ENCODE measurements around the gene STON1.

DNA sequence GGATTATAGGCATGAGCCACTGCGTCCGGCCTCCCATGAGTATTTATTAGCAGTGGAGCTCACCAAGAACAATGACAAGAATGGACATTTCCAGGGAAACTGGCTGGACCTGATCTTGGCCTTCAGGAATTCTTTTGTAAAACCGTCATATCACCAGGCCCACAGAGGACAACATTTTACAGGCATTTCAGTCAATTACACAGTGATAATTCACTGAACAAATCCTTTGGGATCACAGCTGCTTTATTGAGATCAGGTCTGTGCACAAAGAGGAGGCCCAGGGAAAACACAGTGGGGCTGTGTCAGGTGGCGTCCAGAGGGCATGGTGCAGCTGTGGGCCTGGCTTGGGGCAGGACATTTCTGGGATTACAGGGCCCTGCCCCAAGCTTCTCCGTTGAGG is 57.6 kb downstream of the STON1 start:
- no peak for TF ChIP-seq RARB (CRISPR knock-in tag; IDR thresholded peaks at IDR 0.05)
- TF ChIP-seq ARNTL (CRISPR knock-in tag; IDR thresholded peaks at IDR 0.05; ENCODE audit: borderline replicate concordance, low read depth): no peak
- no peak for TF ChIP-seq ZNF565 (CRISPR knock-in tag; conservative IDR thresholded peaks at IDR 0.05; ENCODE audit: low read depth)
- no peak for TF ChIP-seq SNAI2 (CRISPR knock-in tag; IDR thresholded peaks at IDR 0.05)
- TF ChIP-seq GLIS3 (CRISPR knock-in tag; IDR thresholded peaks at IDR 0.05): no peak
- TF ChIP-seq, protein P1, sequence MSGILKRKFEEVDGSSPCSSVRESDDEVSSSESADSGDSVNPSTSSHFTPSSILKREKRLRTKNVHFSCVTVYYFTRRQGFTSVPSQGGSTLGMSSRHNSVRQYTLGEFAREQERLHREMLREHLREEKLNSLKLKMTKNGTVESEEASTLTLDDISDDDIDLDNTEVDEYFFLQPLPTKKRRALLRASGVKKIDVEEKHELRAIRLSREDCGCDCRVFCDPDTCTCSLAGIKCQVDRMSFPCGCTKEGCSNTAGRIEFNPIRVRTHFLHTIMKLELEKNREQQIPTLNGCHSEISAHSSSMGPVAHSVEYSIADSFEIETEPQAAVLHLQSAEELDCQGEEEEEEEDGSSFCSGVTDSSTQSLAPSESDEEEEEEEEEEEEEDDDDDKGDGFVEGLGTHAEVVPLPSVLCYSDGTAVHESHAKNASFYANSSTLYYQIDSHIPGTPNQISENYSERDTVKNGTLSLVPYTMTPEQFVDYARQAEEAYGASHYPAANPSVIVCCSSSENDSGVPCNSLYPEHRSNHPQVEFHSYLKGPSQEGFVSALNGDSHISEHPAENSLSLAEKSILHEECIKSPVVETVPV (CRISPR knock-in tag; IDR thresholded peaks at IDR 0.05): no peak
- no peak for TF ChIP-seq ZNF70 (CRISPR knock-in tag; IDR thresholded peaks at IDR 0.05)
- TF ChIP-seq, protein P2, sequence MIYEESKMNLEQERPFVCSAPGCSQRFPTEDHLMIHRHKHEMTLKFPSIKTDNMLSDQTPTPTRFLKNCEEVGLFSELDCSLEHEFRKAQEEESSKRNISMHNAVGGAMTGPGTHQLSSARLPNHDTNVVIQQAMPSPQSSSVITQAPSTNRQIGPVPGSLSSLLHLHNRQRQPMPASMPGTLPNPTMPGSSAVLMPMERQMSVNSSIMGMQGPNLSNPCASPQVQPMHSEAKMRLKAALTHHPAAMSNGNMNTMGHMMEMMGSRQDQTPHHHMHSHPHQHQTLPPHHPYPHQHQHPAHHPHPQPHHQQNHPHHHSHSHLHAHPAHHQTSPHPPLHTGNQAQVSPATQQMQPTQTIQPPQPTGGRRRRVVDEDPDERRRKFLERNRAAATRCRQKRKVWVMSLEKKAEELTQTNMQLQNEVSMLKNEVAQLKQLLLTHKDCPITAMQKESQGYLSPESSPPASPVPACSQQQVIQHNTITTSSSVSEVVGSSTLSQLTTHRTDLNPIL (CRISPR knock-in tag; IDR thresholded peaks at IDR 0.05; ENCODE audit: low read depth): no peak
- TF ChIP-seq, protein P3, sequence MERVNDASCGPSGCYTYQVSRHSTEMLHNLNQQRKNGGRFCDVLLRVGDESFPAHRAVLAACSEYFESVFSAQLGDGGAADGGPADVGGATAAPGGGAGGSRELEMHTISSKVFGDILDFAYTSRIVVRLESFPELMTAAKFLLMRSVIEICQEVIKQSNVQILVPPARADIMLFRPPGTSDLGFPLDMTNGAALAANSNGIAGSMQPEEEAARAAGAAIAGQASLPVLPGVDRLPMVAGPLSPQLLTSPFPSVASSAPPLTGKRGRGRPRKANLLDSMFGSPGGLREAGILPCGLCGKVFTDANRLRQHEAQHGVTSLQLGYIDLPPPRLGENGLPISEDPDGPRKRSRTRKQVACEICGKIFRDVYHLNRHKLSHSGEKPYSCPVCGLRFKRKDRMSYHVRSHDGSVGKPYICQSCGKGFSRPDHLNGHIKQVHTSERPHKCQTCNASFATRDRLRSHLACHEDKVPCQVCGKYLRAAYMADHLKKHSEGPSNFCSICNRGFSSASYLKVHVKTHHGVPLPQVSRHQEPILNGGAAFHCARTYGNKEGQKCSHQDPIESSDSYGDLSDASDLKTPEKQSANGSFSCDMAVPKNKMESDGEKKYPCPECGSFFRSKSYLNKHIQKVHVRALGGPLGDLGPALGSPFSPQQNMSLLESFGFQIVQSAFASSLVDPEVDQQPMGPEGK (CRISPR knock-in tag; IDR thresholded peaks at IDR 0.05; ENCODE audit: borderline replicate concordance): no peak

Data from SK-N-SH treated with all-trans-retinoic acid at 6 μM for 48 hours (cell line).